ENCODE results near the gene HACD1.

DNA sequence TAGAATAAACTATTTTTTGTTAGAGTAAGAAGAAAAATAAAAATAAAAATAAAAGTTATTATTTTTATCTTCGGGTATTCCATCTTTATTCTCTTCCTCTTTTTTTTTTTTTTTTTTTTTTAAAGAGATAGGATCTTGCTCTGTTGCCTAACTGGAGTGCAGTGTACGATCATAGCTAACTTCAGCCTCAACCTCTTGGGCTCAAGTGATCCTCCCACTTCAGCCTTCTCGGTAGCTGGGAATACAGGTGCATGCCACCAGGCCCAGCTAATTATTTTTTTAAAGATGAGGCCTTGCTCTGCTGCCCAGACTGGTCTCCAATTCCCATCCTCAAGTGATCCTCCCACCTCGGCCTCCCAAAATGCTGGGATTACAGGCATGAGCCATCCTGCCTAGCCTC, 42.2 kb upstream of the HACD1 start:
- TF ChIP-seq, protein P1, sequence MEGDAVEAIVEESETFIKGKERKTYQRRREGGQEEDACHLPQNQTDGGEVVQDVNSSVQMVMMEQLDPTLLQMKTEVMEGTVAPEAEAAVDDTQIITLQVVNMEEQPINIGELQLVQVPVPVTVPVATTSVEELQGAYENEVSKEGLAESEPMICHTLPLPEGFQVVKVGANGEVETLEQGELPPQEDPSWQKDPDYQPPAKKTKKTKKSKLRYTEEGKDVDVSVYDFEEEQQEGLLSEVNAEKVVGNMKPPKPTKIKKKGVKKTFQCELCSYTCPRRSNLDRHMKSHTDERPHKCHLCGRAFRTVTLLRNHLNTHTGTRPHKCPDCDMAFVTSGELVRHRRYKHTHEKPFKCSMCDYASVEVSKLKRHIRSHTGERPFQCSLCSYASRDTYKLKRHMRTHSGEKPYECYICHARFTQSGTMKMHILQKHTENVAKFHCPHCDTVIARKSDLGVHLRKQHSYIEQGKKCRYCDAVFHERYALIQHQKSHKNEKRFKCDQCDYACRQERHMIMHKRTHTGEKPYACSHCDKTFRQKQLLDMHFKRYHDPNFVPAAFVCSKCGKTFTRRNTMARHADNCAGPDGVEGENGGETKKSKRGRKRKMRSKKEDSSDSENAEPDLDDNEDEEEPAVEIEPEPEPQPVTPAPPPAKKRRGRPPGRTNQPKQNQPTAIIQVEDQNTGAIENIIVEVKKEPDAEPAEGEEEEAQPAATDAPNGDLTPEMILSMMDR (IDR thresholded peaks at IDR 0.05): no peak
- no peak for TF ChIP-seq POLR2A (IDR thresholded peaks at IDR 0.05; ENCODE audit: low read depth)
- TF ChIP-seq POLR2AphosphoS5 (IDR thresholded peaks at IDR 0.05): no peak
- TF ChIP-seq EP300 (IDR thresholded peaks at IDR 0.05): no peak

Data from esophagus muscularis mucosa (tissue), 4 donors.